Neural progenitor cell (in vitro differentiated cells): ENCODE measurements around the gene APEH. TPM values are rescaled to one million over a fixed set of nuclear protein-coding genes. Genes with fewer than 3 reads are reported as not detected.

Experiments used
- DNase-seq: peaks from one replicate; pipeline ENCODE4 v3.0.0-alpha.2; 2016; ENCODE audit warnings: low spot score
- H2AFZ ChIP-seq: fragments of 200-600 bp; sonication (generic); replicated peaks from 2 replicates; pipeline ENCODE4 v1.6.1; 2016; ENCODE audit warnings: antibody characterized with exemption
- H3F3A ChIP-seq: fragments of 200-600 bp; sonication (generic); 2 replicates; pipeline ENCODE4 v1.6.1; 2016; ENCODE audit warnings: antibody characterized with exemption, low read depth
- H3K27ac ChIP-seq: fragments of 200-600 bp; sonication (generic); 2 replicates; pipeline ENCODE4 v1.5.1; 2016; ENCODE audit warnings: mild to moderate bottlenecking
- H3K27me3 ChIP-seq: fragments of 200-600 bp; sonication (generic); 2 replicates; pipeline ENCODE4 v1.6.1; 2016; ENCODE audit warnings: mild to moderate bottlenecking, moderate library complexity
- H3K36me3 ChIP-seq: fragments of 200-600 bp; sonication (generic); 2 replicates; pipeline ENCODE4 v1.5.1; 2016
- H3K4me1 ChIP-seq: fragments of 200-600 bp; sonication (generic); 2 replicates; pipeline ENCODE4 v1.6.1; 2016; ENCODE audit warnings: mixed run types
- H3K4me2 ChIP-seq: fragments of 200-600 bp; sonication (generic); 2 replicates; pipeline ENCODE4 v1.6.1; 2016
- H3K4me3 ChIP-seq: fragments of 200-600 bp; sonication (generic); 2 replicates; pipeline ENCODE4 v1.5.1; 2016
- H3K79me2 ChIP-seq: fragments of 200-600 bp; sonication (generic); 2 replicates; pipeline ENCODE4 v1.6.1; 2016; ENCODE audit warnings: low read depth
- H3K9ac ChIP-seq: fragments of 200-600 bp; sonication (generic); 2 replicates; pipeline ENCODE4 v1.6.1; 2016
- H3K9me3 ChIP-seq: fragments of 200-600 bp; sonication (generic); 2 replicates; pipeline ENCODE4 v1.5.1; 2016; ENCODE audit warnings: low read depth
- H4K20me1 ChIP-seq: fragments of 200-600 bp; sonication (generic); 2 replicates; pipeline ENCODE4 v1.6.1; 2016; ENCODE audit warnings: low read depth
- H3K27ac Mint-ChIP-seq: 3 replicates; pipeline ENCODE4 v1.8.0; 2021; ENCODE audit warnings: mixed read lengths
- H3K27me3 Mint-ChIP-seq: 2 replicates; pipeline ENCODE4 v1.8.0; 2022; ENCODE audit warnings: low read depth, mild to moderate bottlenecking, inconsistent platforms, moderate library complexity, mixed read lengths; ENCODE audit not compliant: insufficient read depth
- H3K36me3 Mint-ChIP-seq: 3 replicates; pipeline ENCODE4 v1.8.0; 2021; ENCODE audit warnings: mixed read lengths
- H3K4me1 Mint-ChIP-seq: 3 replicates; pipeline ENCODE4 v1.8.0; 2021; ENCODE audit warnings: mixed read lengths
- H3K4me3 Mint-ChIP-seq: 3 replicates; pipeline ENCODE4 v1.8.0; 2021; ENCODE audit warnings: mild to moderate bottlenecking, moderate library complexity, mixed read lengths
- H3K9me3 Mint-ChIP-seq: 3 replicates; pipeline ENCODE4 v1.8.0; 2020; ENCODE audit warnings: mixed read lengths
- EZH2 ChIP-seq: fragments of 200-600 bp; sonication (generic); IDR thresholded peaks from 2 replicates; pipeline ENCODE4 v1.6.1; 2017; ENCODE audit warnings: antibody characterized with exemption, mild to moderate bottlenecking, moderate library complexity
- EZH2phosphoT487 ChIP-seq: fragments of 200-600 bp; sonication (generic); IDR thresholded peaks from 2 replicates; pipeline ENCODE4 v1.6.1; 2017; ENCODE audit warnings: antibody characterized with exemption
- total RNA-seq: library from RNA; depleted of rRNA; stranded (reverse); fragments of >200 nt; gene quantifications from 2 replicates; pipeline ENCODE4 v1.2.3, GENCODE V29; 2015; ENCODE audit warnings: low replicate concordance
- TF ChIP-seq, protein P1 (sequence below): fragments of 200-600 bp; sonication (generic); IDR thresholded peaks from 2 replicates; pipeline ENCODE4 v1.5.1; 2017; ENCODE audit warnings: antibody characterized with exemption, mild to moderate bottlenecking

Gene APEH
- total RNA-seq, 1 donor from 2014 or later = 132 TPM

- Histone ChIP-seq H3K4me2 (no peak overlapping the region), H3F3A (no peaks in the 10 kb centered on the region), H2AFZ (no peak overlapping the region), H3K9me3 (no peaks in the 10 kb centered on the region), H4K20me1 (no peaks in the 10 kb centered on the region), H3K9ac (no peak overlapping the region), H3K79me2 (no peaks in the 10 kb centered on the region), H3K4me3 (no peak overlapping the region), H3K4me1 (peaks cover 4% of the 10 kb centered on the region), H3K27me3 (no peaks in the 10 kb centered on the region), H3K27ac (no peak overlapping the region), H3K36me3 (no peaks in the 10 kb centered on the region)
- Mint-ChIP-seq H3K27ac (no peak overlapping the region), H3K36me3 (no peaks in the 10 kb centered on the region), H3K9me3 (no peaks in the 10 kb centered on the region), H3K4me3 (no peak overlapping the region), H3K27me3 (peaks cover 2% of the 10 kb centered on the region), H3K4me1 (peaks cover 19% of the 10 kb centered on the region)
- no peak for TF ChIP-seq EZH2
- no peak for TF ChIP-seq EZH2phosphoT487
- TF ChIP-seq, protein P1, sequence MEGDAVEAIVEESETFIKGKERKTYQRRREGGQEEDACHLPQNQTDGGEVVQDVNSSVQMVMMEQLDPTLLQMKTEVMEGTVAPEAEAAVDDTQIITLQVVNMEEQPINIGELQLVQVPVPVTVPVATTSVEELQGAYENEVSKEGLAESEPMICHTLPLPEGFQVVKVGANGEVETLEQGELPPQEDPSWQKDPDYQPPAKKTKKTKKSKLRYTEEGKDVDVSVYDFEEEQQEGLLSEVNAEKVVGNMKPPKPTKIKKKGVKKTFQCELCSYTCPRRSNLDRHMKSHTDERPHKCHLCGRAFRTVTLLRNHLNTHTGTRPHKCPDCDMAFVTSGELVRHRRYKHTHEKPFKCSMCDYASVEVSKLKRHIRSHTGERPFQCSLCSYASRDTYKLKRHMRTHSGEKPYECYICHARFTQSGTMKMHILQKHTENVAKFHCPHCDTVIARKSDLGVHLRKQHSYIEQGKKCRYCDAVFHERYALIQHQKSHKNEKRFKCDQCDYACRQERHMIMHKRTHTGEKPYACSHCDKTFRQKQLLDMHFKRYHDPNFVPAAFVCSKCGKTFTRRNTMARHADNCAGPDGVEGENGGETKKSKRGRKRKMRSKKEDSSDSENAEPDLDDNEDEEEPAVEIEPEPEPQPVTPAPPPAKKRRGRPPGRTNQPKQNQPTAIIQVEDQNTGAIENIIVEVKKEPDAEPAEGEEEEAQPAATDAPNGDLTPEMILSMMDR = no peak
- DNase-seq = no peak
Measured at GRCh38 chr3:49662720-49663413, 11.3 kb upstream of the APEH start.

DNA sequence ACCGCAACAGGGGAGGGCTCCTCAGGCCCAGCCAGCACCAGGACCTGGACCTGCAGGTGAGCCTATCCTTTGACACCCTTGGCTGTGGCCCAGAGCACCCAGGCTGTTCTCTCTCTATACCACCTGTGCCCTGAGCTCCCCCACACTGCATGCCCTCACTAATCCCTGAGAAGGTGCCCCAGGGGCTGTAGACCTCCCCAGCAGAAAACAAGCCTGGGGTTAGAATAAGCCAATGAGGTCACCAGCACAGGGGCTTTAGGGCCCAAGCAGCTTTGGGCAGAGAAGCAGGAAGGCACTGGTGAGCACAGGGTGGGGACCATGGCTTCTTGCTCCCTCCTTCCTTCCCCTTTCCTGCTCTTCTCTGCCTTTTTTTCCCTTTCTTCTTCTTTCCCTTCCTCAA lies 10.3 kb upstream of the APEH start:
- no peak overlapping the region for H3K27ac ChIP-seq
- peaks cover 4% of the 10 kb centered on the region for H3K27me3 Mint-ChIP-seq
- no peak overlapping the region for H3K27ac Mint-ChIP-seq
- H2AFZ ChIP-seq = no peak overlapping the region
- no peaks in the 10 kb centered on the region for H3K27me3 ChIP-seq
- no peaks in the 10 kb centered on the region for H3K9me3 ChIP-seq
- H3K4me1 Mint-ChIP-seq = peaks cover 22% of the 10 kb centered on the region
- no peak overlapping the region for H3K4me3 Mint-ChIP-seq
- peaks cover 4% of the 10 kb centered on the region for H3K4me1 ChIP-seq
- TF ChIP-seq EZH2phosphoT487 (no peak), EZH2 (no peak)
- TF ChIP-seq, protein P1 = no peak
- H3K4me2 ChIP-seq = no peak overlapping the region
- H3K9me3 Mint-ChIP-seq = no peaks in the 10 kb centered on the region
- no peak overlapping the region for H3K4me3 ChIP-seq
- no peak overlapping the region for H3K9ac ChIP-seq
- no peaks in the 10 kb centered on the region for H4K20me1 ChIP-seq
- H3K79me2 ChIP-seq = no peaks in the 10 kb centered on the region
- no peaks in the 10 kb centered on the region for H3K36me3 Mint-ChIP-seq
- DNase-seq = no peak
- no peaks in the 10 kb centered on the region for H3F3A ChIP-seq
- no peaks in the 10 kb centered on the region for H3K36me3 ChIP-seq

- TF ChIP-seq, protein P1 = no peak
- TF ChIP-seq EZH2 (no peak), EZH2phosphoT487 (no peak)
- Histone ChIP-seq H3K4me2 (no peak overlapping the region), H3K4me3 (no peak overlapping the region), H3K9ac (no peak overlapping the region), H4K20me1 (no peaks in the 10 kb centered on the region), H3K27me3 (no peaks in the 10 kb centered on the region), H3K4me1 (peaks cover 4% of the 10 kb centered on the region), H2AFZ (no peak overlapping the region), H3K9me3 (no peaks in the 10 kb centered on the region), H3K27ac (no peak overlapping the region), H3F3A (no peaks in the 10 kb centered on the region), H3K79me2 (no peaks in the 10 kb centered on the region), H3K36me3 (no peaks in the 10 kb centered on the region)
- Mint-ChIP-seq H3K9me3 (no peaks in the 10 kb centered on the region), H3K4me1 (peaks cover 24% of the 10 kb centered on the region), H3K4me3 (no peak overlapping the region), H3K27ac (no peak overlapping the region), H3K36me3 (no peaks in the 10 kb centered on the region), H3K27me3 (peaks cover 4% of the 10 kb centered on the region)
- DNase-seq = no peak
Measured at GRCh38 chr3:49664300-49664699, 9.9 kb upstream of the APEH start.
